Fibroblast of skin of scalp (primary cell): ENCODE data around the gene NOTCH1.

Source experiments
- DNase-seq: peaks from one replicate; pipeline ENCODE4 v3.0.0-alpha.2; 2013

Gene NOTCH1

GRCh38 chr9:136544964-136545691 is 720 bp downstream of the NOTCH1 start:
- peak; percentile 29 for DNase-seq

DNA sequence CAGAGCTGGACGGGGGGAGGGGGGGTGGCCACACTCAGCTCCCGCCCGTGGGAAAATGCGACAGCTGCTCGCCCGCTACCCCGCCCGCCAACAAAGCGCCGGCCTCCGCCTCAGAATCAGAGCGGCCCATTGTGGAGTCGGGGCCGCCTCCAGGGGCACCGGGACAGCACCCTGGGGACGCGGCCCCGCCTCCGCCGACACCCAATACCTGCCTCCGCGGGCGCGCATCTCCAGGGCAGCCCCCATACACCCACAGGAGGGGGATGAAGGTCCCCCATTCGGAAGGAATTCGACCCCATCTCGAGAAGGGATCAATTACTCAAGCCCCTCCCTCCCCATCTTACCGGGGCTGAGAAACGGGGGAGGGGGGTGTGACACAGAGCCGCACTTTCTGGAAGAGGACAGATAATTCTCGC is 1.3 kb downstream of the NOTCH1 start:
- peak; percentile 38 for DNase-seq

DNA sequence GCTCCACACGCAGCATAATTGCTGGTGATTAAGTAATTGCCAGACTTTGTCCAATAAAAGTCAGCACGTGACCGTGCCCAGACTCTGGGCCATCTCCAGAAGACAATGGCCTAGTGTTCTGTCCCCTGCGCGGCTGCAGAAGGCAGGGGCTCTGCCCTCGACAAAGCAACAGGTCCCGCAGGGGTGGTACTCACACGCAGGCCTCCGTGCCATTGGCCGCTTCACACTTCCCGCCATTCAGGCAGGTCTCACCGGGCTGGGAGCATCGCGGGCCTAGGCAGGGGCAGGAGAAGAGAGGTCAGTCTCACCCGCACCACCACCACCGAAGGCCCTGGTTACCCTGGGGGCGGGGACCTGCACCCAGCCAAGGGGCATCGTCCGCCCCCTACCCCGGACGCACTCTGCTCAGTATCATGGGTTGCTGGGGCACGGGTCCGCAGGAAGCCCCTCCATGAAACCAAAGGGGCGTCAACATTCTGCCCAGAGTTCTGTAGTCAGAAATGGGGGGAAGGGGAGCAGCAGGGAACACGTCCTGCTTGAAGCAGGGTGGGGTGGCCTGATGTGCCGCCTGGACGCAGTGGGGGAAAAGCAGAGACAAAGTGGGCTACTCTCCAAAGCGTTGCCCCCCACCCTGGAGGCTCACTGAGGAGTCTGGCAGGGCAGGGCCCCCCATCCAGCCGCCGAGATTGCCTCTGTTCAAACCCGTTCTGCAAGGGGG is 1.9 kb downstream of the NOTCH1 start:
- DNase-seq = no peak

GRCh38 chr9:136543280-136543679 is 2.6 kb downstream of the NOTCH1 start:
- DNase-seq = no peak

DNA sequence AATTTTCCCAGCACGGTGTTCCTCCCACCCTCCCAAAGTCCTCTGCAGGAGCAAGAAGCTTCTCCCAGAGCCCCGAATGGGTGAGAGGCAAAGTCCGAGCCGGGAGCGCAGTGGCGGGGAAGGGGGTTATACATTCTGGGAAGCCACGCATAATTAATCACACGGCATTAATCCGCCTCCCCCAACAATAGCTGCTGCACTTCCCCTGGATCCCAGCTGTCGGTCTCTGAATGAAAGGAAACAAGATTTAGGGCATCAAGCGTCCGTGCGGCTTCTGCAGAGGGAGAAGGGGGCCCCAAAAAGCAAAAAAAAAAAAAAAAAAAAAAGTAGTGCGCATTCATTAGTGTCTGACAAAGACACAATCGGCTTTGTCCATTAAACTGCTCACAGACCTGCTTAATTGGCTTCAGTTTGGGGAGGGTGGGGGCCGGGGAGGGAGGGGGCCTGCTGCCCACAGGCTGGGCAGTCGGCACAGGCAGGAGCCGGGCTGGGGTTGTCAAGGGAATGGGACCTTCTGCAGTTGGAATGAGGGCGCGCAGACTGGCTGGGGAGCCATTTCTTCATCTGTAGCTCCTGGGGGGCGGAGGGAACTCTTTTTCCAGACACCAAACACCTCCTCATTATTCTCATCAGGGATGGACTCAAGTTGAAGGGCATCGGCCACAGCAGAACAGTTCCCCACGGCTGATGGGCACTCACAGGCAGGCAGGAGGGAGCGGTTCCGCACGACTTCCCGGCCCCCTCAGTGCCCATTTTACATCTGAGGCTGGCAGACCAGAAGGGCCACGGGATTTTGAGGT is 3.4 kb downstream of the NOTCH1 start:
- DNase-seq = no peak

DNA sequence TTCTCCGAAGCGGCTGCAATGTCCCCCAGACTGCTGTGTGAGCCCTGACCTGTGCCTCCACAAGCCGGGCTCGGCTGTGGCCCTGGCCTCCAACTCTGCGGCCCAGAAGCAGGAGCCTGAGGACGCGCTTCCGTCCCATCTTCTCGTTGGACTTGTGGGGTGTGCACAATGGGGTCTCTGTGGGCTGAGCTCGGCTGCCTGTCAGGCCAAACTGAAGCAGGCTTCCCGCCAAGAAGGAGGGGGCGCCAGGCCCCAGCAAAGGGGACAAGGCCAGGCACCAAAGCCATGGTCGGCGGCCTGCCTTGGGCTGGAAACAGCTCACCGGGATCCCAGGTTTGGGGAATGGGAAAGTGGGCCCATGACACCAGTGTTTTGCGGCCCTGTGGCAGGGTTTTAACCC is 4.1 kb downstream of the NOTCH1 start:
- DNase-seq = no peak

- no peak for DNase-seq
These were observed 4.7 kb downstream of the NOTCH1 start for GRCh38 chr9:136541179-136541578.

DNA sequence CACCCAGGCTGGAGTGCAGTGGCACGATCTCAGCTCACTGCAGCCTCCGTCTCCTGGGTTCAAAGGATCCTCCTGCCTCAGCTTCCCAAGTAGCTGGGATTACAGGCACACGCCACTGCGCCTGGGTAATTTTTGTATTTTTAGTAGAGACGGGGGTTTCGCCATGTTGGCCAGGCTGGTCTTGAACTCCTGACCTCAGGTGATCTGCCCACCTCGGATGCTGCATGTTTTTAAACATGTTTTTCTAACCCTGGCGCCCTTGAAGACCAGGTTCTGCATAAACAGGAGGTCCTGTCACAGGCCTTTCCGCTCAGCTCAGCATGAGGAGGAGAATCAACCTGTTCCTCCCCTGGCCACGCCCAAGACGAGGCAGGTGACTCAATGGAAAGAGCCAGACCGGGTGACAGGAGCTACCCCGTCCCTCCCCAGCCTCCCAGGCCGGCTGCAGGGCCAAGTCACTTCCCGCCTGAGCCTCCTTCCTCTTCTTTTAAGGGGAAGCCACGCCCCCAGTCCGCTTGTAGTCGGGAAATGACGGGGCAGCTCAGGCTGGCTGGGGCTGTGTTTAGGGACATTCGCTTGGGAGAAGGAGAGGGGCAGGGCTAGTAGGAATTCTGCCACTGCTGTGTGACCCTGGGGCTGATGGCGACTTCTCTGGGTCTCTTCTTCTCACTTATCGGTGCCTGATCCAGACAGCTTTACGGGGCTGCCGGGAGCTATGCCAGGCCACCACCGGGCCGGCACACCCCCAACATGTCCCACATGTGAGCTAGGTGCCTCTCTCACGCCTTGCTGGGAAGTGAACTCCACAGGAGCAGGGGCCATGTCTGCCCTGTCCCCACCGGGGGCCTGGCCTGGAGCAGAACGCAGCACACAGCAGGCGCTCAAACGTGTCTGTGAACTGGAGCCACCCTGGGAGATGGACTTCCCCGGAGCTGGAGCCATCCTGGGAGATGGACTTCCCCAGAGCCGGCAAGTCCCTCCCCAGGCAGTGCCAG is 6.1 kb downstream of the NOTCH1 start:
- DNase-seq = peak; percentile 23

DNA sequence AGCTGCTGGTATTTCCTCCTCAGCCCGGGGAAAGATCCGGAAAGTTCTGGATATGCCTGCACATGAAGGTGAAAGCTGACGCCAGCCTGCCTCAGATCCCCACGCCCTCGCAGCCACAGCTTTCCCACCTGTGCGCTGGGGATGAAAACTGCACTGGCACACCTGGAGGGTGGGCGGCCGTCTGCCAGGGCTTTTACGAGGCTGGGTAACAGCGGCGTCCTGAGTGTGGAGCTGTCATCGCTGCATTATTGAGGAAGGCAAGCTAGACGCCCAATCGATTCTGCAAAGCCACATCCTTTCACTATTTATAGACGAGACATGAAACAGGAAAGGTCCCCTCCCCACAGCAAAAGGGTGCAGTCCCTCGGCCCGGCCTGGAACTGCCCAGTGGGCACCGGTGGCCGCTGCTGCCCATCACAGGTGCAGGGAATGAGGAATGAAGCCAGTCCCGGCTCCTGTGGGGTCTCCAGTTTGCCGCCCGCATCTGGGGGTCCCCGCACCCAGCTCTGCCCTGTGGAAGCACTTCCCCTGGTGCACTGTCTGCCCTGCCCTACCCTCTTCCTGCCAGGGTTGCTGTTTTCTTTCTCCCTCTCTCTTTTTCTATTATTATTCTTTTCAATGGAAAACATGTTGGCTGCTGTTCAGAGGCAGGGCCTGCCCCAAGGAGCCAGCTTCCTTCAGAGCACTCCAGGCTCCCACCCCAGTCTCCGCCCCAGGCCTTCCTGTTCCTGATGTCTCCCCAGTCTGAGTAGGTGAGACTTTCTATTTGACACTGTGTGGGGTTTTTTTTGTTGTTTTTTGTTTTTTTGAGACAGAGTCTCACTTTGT is 7.0 kb downstream of the NOTCH1 start:
- no peak for DNase-seq

GRCh38 chr9:136537896-136538598 is 7.8 kb downstream of the NOTCH1 start:
- no peak for DNase-seq

GRCh38 chr9:136537411-136537810 is 8.4 kb downstream of the NOTCH1 start:
- no peak for DNase-seq

DNA sequence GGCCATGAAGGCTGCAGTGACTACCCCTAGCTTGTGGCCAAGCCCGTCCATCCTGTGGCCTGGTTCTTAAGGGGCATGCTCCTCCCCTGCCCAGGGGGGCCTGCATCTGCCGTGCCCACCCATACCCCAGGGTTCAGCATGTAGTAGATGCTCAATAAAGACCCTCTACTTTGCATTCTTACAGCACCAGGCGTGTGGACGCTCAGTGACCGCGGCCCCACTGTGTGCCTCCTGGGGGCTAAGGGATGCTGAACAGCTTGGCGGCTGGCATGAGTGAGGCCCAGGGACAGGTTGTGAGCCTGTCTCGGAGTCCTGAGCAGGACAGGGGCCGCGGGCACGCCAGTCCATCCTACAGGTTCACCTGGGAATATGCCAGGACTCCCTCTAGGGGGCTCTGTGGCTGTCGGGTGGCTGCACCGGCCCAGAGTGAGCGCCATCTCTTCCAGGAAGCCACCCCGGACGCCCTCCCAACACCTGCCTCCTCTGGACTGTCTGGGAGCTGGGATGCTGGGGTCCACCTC is 9.1 kb downstream of the NOTCH1 start:
- no peak for DNase-seq

DNA sequence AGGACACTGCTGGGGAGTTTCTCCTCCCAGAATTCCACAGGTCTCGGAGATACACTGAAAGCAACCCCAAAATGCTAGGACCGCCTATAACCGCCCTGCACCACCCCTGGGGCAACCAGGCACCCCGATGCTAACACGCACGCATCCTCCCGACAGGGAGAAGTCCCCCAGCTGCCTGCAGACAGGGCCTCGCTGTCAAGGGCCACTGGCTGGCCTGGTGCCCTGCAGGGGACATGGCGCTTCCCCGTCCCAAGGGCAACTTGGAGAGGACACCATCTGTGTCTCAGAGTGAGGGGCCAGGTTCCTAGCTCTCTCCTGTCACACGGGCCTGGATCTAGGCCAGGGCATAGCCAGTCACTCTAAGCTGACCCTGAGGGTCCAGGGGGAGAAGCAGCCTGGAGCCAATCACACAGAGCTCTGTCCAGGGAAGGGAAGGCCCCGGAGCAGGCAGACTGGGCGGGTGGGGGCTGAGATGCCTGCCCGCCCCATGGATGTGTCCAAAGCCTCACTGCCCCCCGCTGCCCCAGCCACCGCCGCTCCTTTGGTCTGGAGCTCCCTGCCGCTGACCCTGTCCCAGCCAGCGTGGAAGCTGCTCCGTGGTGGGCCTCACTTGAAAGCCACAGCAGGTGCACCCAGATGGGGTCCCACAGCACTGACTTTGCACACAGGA is 9.7 kb downstream of the NOTCH1 start:
- DNase-seq = no peak

- no peak for DNase-seq
These were observed 10.8 kb downstream of the NOTCH1 start for GRCh38 chr9:136535070-136535469.

- DNase-seq = no peak
These were observed 11.5 kb downstream of the NOTCH1 start for GRCh38 chr9:136534366-136534765.

DNA sequence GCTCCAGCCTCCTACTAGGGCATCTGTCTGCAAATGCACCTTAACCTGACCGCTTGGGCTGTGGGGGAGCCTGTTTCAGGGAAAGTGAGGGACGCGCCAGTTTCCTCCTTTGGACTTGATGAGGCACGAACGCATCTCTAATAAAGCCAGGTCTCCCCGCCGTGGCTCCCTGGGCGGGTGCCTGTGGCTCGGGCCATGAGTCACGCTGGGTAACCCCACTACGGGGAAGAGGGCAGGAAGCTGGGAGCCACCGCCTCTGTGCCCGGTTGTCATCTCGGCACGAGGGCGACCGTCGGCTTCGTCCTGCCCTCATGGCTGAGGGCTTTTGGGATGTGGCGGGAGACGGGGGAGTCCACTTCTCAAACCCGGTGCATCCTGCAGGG is 12.1 kb downstream of the NOTCH1 start:
- DNase-seq = no peak

- no peak for DNase-seq
These were observed 12.8 kb downstream of the NOTCH1 start for GRCh38 chr9:136532799-136533774.
